T-helper 22 cell (primary cell): ENCODE results near the gene LBR.

Source experiments
- DNase-seq: peaks from one replicate; pipeline ENCODE4 v3.0.0-alpha.2; 2020; ENCODE audit warnings: low read depth

Gene LBR

DNA sequence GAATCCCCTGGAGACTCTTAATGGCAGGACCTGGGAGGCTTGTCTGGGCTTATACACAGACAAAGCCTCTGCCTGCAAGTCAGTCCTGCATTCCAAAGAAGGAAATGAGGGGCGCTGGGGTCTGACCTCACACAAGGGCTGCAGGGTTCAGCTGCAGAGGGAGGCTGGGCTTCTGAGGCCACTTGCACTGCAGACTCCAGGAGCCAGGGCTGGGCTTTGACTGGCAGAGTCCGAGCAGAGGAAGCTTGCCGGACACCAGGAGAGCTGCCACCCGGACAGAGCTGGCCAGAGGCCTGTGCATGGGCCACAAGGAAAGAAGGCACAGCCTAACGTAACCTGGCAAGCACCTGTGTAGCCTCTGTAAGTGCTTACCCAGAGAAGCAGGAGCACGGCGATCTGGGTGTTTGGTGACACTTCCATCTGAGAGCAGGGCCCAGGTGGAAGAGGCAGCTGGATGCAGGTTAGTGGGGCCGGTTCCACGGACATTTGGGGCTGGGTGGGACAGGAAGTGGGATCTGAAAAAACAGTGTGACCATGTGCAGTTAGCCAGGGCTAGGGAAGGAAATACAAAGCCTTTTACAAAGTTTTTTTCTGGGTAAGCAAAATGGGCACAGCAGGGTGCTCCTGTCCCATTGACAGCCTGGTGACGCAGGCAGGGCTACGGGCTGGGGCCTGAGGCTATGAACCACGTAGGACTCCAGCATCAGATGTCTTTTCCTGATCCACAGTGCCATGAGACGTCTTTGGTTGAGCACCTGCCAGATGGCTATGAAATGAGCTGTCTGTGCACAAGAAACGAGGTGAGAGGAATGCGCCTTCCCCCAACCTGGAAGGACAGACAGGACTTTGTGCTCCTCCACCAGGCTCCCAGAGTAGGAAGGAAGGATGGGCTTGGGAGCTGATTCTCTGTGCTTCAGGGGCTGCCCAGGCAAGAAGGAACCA is 37.3 kb upstream of the LBR start:
- no peak for DNase-seq

DNA sequence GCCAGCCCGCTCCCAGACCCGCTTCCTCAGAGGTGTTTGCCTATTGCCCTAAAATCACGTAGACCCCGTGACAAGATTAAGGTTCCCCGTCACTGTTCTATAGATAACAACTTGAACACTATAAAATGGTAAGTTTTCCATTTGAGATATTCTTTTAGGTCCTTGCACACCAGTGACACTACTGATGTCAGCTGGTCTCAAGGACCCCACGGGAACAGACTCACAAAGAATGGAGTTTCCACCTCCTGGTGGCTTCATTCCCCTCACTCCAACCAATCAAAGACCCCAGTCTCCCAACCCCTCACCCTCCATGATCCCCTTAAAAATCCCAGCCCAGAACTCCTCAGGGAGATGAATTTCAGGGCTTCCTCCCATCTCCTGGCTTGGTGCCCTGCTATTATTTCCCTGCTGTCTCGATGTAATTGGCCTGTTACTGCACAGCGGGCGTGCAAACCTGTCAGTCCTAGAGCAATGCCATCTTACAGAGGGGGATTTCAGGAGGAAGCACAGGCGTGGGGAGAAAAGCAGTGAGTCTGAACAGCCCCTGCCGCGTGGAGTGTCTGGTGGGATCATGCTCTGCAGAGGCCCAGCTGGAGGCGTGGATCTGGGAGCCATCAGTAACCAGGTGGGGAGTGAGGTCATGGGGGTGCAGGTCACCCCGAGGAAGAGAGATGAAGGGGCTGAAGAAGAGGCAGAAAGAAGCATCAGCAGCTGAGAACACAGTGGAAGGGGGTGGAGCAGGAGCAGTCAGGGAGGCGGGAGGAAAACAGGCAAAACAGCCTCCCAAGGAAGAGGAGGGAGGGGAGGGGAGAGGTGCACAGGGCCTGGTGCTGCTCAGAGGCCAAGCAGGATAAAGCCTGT is 35.1 kb upstream of the LBR start:
- no peak for DNase-seq

DNA sequence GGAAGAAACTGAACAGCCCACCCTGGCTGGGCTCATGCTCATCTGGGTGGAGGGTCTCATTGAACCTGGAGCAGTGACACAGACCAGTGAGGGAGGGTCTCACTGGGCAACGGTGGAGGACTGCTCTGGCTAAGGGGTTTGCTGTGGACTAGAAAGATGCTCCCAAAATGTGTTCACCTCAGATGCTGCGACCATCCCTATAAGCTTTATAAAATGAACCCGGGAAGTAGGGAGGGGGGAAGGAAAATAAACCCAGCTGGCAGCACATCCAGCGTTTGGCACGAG is 34.5 kb upstream of the LBR start:
- DNase-seq = no peak

DNA sequence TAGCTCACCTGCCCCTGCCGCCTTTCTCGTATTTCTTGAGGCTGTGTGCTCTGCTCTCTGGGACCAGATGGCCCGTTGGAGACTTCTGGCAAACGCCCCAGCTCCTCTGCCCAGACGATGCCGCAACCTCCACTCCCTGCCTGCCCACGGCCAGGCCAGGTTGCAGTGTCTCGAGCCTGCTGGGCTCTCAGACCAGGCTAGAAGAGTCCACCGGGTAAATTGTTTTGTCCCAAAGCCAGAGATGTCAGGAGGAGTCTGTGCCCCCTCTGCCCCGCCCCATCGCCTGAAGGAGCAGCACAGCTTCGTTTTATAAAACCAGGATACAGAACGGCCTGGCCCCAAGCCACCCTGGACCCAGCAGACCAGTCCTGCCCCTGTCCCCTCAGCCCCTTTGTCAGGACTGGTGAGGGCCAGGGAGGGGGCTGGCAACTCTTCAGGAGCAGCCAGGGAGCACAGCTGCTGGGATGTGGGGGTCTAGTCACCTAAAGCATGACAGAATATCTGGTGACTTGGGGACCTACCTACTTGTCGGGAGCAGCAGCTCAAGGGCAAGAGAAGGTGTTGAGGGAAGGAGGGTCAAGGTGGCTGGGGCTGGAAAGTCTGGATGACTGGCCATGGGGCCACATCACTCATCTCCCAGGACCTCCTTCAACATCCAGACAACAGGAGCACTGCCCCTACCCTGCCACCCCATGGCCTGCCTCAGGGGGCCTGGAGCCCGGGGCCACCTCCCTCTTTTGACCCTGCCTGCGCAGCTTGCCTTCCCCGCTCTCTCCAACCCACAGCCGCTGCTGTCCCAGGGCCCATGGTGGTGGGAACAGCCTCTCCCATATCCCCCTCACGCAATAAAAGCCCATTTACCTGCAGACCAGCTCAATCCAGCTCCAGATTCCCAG is 33.9 kb upstream of the LBR start:
- no peak for DNase-seq

DNA sequence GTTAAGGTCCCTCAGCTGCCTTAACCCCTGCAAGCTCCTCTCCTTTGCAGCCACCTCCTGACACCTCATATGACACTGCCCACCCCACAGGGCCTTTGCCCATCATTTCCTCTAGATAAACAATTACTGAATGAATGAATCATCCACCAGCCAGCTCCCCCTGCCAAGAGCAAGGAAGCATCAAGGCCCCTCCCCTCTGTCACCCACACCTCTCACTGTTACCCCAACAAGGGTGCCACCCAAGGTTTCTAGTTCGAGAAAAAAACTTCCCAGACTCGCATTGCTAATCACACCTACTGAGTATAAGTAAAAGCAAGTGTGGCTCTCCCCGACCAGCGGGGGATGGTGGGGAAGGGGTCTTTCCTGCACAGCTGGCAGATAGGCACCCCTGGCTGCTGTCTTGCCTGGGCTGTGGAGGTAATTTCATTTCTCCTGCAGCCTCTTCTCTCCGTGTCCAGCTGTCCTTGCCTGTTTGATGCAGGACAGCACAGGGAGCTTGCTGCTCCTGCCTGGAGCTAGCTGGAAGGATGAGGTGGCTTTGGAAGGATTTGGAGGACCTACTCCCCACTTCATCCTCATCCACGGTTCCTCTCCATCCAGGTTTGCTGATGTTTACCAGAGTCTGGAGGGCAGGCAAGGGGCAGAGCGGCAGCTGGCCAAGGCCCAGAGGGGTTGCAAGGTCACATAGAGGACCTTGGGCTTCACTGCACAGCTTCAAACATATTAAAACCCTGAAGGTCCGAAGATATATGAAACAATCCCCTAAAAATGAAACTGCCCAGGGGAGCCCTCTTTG is 33.1 kb upstream of the LBR start:
- no peak for DNase-seq

DNA sequence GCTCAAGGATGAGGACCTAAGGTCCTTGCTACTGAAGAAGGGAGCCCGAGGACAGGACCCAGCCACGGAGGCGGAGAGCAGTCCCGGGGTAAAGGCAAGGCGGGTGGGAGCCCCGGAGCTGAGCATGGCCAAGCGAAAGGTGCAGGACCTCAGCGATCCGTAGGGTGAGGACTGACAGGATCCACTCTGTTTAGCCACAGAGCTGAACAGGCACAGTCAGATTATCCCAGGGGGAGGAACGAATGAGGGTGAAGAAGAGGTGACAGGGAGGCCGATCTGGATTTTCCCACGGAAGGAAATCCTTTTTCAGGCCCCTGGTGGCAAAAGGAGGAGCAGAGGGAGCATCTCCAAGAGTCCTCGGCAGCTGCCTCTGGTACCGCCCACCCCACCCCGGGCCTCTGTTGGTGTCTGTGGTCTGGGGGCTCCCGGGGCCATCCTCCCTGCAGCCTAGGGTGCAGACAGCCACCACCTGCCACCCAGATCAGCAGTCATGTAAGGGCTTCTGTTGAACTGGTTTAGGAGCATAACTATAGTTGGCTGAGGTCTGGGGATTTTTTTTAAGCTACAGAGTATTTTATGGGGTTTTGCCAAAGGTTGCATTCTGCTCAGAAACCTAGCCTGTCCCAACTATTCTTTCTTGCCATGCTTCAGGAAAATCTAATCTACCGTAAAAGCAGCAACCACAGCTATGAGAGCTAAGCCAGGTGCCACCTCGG is 32.3 kb upstream of the LBR start:
- no peak for DNase-seq

DNA sequence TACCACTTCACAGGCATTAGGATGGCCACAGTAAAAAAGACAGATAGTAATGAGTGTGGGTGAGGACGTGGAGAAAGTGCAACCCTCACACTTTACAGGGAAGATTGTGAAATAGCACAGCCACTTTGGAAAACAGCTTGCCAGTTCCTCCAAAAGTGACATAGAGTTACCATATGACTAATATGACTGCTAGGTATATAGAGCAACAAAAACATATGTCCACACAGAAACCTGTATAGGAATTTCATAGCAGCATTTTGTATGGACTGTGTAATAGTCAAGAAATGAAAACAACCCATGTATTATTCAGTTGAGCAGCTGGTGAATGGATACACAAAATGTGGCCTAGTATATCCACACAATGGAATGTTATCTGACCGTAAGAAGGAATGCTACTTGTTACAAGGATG is 30.4 kb upstream of the LBR start:
- DNase-seq = no peak

DNA sequence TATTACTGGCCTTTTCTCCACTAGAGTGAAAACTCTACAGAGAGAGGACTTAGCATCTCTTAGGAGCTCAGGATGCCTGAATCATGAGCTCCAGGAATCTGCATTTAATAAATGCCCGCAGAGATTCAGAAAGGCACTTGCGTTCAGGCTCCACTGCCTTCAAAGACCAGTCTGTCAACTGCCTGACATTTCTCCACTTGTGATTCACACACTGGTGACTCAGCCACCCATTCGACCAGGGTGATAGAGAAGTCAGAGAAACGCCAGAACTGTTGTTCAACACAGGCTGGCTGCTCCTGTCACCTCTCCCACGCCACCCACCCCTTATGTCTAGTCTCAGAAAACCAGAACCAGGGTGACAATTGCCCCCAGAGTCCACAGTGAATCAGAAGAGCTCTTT is 26.9 kb upstream of the LBR start:
- DNase-seq = no peak

DNA sequence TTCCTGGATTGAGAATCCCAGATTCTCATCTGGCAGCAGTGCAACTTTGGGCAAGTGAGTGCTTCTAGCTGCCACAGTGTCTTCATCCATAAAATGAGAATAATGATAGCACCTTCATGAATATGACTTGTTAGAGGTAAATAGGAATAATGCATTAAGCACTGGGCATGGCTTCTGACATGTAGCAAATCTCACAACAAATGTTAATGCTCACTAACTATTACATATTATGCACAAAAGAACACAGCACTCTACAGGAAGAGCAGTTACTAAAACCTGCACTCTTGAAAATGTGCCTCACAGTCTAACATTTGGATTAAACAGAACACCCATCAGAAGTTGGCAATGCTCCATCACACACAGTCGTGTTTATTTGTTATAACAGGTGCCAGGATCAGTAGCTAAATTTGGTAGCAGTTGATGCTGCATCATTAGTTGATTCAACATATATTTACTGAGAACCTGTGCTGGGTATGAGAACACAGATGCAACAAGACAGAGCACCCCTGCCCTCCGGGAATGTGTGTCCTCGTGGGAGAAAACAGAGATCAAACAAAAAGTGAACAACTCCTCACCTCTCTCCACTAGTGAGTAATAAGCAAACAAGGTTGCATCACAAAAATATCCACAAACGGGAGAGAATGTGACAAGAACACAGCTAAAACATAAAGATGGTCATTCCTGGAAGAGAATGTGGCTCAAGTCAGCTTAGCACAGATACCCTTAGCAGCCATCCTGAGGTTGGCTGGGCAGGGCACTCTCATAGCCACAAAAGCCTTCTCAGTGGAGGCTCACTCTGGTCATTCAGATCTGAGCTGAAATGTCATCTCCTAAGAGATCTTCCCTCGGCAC is 26.2 kb upstream of the LBR start:
- DNase-seq = no peak

DNA sequence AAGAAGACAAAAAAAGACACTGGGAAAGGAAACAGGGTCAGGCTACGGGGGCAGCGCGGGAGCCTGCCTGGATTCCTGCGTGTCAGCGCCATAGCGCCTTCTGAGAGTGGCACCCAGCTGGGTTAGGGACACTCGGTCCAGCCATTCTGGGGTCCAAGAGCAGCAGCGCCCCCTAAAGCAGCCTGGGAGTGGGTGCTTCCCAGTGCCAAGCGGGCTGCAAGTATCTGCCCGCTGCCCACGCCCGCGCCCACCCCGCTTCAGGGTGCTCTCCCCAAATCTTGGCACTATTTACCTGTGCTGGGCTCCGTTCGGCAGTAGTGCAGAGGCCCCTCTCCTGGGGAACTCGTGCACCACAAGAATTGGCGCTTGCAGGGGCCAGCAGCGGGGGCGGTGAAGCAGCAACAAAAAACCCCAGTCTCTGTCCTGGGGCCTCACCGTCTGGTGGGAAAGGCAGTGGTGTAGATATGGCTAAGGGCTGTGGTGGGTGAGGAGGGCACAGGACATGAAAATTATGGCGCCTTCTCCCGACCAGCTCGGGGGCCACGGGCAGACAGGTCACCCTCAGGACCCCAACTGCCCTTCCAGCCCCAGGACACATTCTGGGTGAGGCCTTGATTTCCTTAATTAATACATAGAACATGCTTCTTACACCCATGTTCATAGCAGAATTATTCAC is 24.1 kb upstream of the LBR start:
- DNase-seq = no peak

DNA sequence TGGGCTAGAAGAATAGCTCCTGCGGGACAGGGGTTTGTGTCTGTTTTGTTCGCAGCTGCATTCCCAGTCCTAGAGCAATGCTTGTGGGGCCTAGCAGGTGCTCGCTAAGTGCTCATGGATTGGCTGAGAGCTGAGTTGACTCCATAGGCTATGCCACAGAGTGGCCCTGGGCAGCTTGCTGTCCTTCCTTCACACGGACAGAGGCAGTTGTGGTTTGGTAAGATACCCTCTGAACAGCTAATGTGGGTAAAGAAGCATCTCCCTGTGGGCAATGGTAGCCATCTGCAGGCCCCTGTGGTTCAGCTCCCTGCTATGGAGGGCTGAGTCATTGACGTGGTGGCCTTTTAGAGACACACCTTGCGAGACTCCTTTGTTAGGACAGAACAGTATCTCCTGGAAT is 23.5 kb upstream of the LBR start:
- no peak for DNase-seq

DNA sequence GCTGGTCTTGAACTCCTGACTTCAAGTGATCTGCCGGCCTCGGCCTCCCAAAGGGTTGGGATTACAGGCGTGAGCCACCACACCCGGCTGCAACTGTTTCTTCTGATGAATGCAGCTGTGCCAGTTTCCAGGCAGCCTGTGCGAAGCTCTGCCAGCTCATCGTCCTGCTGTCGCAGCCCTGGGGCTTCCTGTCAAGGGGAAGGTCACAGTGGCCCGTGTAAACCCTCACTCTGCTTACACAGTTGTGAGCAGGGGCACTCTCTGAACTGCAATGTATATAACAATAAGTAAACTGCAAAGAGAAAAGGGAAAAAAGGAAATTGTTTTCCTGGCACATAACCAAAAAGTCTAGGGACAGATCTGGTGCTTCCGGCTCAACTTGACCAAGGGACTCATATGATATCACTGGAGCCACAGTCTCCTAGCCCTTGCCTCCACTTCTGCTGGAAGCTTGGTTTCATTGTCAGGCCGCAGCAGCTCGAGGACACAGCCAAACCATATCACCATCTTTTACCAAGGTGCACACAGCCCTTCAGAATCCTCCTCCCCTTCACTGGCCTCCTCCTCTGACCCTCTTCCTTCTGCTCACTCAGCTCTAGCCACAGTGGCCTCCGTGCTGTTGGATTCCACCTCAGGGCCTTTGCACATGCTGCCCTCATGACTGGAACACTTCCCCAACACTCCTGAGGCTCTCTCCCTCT is 22.8 kb upstream of the LBR start:
- DNase-seq = no peak

DNA sequence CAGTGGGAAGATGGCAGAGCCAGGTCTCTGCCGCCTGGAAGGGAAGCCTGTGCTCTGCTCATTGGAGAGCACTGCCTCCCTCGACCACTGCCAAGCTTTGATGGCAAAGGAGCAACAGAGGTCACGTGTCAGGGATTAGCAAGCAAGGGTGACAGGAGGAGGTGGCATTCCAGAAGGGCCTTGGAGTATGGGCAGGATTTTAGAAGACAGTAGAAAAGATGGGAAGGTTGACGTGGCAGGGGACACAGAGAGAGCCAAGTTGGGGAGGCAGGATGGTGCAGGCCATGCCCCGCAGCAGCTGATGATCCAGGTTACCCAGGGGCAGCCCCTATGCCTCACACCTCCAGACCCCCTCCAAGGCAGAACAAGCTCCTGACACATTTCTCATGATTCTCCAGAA is 21.9 kb upstream of the LBR start:
- DNase-seq = no peak

DNA sequence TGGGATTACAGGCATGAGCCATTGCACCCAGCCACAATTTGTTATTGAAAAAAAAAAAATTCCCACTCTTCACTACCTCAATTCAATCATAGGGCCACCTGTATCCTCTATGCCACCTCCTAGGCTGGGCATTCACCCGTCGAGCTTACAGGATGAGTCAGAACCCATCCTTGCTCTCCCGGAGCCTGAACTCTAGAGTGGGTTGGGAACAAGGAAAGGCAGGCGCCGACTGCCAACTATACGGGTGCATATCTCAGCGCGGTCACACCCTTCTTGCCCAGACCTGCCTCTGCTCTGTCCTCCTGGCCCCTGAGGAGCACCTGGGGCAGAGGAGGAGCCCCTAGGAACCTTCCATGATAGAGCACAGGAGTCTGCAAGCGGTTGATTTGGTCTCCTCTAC is 21.4 kb upstream of the LBR start:
- DNase-seq = no peak

DNA sequence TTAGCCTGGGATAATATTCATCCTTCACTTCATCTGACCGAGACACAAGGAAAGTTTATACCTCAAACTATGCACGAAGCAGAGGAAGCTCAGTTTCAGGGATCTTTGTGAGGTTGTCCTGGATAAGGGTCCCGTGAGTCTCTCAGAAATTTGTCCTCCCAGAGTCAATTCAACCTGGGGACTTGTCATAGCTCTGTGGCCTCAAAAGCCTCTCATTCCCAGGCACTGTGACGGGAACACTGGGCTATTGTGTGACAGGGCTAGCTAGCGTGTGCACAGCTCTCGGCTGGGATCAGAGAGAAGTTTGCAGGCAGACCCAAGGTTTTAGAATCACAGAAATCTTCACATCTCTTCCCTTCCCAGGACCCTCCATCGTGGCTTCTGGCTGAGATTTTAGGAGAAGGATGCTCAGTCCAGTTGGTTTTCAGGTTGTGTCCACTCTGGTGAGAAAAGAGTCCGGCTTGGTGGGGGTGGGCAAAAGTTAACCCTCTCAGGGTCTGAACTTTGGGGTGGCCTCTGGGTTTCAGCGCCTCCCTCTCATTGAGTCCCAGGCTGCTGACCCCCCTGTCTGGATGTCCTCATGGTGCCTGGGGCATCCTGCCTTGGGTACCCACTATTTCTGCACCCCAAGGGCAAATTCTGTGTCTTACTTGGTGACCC is 20.4 kb upstream of the LBR start:
- no peak for DNase-seq

DNA sequence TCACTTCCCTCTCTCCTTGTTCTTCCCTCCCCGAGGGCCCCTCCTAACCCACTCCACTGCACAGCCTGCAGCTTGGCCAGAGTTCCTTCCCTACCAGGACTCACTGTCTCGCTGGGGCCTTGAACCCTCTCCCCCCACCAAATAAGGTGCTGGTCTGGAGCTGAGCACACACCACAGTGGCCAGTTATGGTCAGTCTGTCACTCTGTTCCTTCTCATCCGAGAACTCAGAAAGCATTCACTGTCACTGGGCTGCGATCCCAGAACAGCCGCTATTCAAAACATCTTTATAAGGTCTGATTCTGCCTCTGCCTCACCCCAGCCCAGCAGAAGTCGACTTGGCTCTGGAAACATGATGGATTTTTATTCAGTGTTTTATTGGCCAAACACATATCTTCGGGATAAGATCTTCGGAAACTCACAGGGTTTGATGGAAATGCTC is 19.8 kb upstream of the LBR start:
- no peak for DNase-seq

DNA sequence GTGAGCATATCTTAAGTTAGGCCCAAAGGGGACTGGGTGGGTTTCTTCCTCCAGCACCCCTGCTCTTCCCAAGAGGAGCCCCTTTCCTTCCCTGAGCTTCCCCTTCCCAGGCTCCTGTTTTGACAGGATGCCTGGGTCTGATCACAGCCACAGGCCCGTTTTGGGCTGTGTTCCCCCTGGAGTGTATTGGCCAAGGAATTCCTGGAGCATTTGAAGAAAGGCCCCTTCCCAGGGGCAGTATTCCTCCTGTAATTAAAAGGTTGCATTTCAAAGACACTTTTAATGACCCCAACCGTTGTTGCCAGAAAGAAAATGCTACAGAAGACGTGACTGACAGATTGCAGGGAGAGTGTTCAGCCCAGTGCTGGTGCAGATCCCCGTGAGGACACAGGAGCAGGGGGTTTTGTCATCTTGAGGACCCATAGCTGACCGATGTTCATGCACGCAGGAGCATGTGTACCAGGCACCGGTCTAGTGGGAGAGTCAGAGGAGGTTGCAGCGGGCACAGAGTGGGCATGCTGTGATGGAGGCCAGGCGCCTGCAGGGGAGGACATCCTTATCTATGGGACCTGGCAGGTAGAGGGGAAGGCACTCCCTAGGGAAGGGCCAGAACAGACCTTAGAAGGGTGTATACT is 19.3 kb upstream of the LBR start:
- no peak for DNase-seq

DNA sequence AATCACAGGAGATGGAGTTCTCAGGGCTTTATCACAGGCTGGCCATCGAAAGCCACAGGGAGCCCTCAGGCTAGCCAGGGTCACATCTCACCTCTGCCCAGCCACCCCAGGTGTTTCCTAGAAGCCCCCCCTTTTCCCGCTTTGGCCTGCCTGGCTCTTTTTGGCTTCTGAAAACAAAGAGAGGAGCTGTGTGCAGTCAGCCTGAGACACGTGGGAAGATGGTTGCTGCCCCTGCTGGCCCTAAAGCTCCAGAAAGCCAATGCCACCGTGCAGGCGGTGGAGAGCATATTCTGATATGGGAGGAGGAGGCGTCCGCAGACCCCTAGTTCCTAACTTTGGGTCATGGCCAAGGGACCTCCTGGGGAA is 18.7 kb upstream of the LBR start:
- DNase-seq = no peak
